Dendritic cell treated with granulocyte-macrophage colony-stimulating factor and Interleukin-4, amounts not matched to agents 40 ng/mL and 50 ng/mL, for 4 days (primary cell): ENCODE data around the gene SLC24A4.

ENCODE experiments used
- H3K27ac Mint-ChIP-seq: one replicate; pipeline ENCODE4 v1.8.0; 2022; ENCODE audit warnings: mild to moderate bottlenecking, mixed read lengths
- H3K27me3 Mint-ChIP-seq: one replicate; pipeline ENCODE4 v1.8.0; 2022; ENCODE audit warnings: mild to moderate bottlenecking, mixed read lengths
- H3K36me3 Mint-ChIP-seq: one replicate; pipeline ENCODE4 v1.8.0; 2022; ENCODE audit warnings: low read depth, mixed read lengths
- H3K4me1 Mint-ChIP-seq: one replicate; pipeline ENCODE4 v1.8.0; 2022; ENCODE audit warnings: low read depth, mixed read lengths
- H3K4me3 Mint-ChIP-seq: one replicate; pipeline ENCODE4 v1.8.0; 2022; ENCODE audit warnings: mild to moderate bottlenecking, moderate library complexity, mixed read lengths
- H3K9me3 Mint-ChIP-seq: one replicate; pipeline ENCODE4 v1.8.0; 2022; ENCODE audit warnings: mixed read lengths
- intact Hi-C: fragments of 100-400 bp; cut with micrococcal nuclease; formaldehyde crosslinking; loops from one replicate; pipeline ENCODE4 v1.15.0; 2022

The SLC24A4 gene

GRCh38 chr14:92328664-92329255 lies 5.8 kb downstream of the SLC24A4 start:
- no peak overlapping the region for H3K27ac Mint-ChIP-seq
- H3K4me3 Mint-ChIP-seq = no peak overlapping the region
- H3K4me1 Mint-ChIP-seq = peaks cover 19% of the 10 kb centered on the region
- no peaks in the 10 kb centered on the region for H3K9me3 Mint-ChIP-seq
- no peaks in the 10 kb centered on the region for H3K36me3 Mint-ChIP-seq
- peaks cover 39% of the 10 kb centered on the region for H3K27me3 Mint-ChIP-seq
- intact Hi-C loops = no loop called here

- H3K9me3 Mint-ChIP-seq = no peaks in the 10 kb centered on the region
- no peaks in the 10 kb centered on the region for H3K36me3 Mint-ChIP-seq
- intact Hi-C loops = no loop called here
- peaks cover 9% of the 10 kb centered on the region for H3K27me3 Mint-ChIP-seq
- no peak overlapping the region for H3K27ac Mint-ChIP-seq
- H3K4me3 Mint-ChIP-seq = no peak overlapping the region
- no peaks in the 10 kb centered on the region for H3K4me1 Mint-ChIP-seq
Measured at GRCh38 chr14:92334050-92334449, 11.1 kb downstream of the SLC24A4 start.

DNA sequence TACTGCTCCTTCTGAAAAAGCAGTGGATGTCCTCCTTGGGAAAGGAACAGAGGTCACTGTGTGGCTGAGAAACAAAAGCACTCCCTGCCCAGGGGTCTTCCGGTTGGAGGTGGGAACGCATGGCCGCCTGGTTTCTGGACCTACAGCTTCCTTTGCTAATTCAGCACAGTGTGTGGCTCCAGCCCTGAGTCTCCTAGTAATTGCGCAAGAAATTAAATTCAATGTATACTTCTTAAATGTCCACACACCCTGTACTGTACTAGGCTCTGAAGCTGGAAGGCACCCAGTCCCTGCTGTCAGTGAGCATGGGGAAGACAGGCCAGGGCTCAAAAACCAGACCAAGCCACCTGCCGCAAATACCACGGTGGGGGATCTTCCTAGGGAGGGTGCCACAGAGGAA lies 13.4 kb downstream of the SLC24A4 start:
- no peak overlapping the region for H3K27ac Mint-ChIP-seq
- peaks cover 18% of the 10 kb centered on the region for H3K27me3 Mint-ChIP-seq
- no peaks in the 10 kb centered on the region for H3K4me1 Mint-ChIP-seq
- H3K4me3 Mint-ChIP-seq = no peak overlapping the region
- no peaks in the 10 kb centered on the region for H3K36me3 Mint-ChIP-seq
- H3K9me3 Mint-ChIP-seq = no peaks in the 10 kb centered on the region
- intact Hi-C loops = no loop called here

- no peak overlapping the region for H3K27ac Mint-ChIP-seq
- peaks cover 23% of the 10 kb centered on the region for H3K27me3 Mint-ChIP-seq
- peaks cover 6% of the 10 kb centered on the region for H3K9me3 Mint-ChIP-seq
- H3K4me3 Mint-ChIP-seq = no peak overlapping the region
- H3K4me1 Mint-ChIP-seq = peaks cover 12% of the 10 kb centered on the region
- no peaks in the 10 kb centered on the region for H3K36me3 Mint-ChIP-seq
- intact Hi-C loops = no loop called here
Measured at GRCh38 chr14:92339426-92339825, 16.5 kb downstream of the SLC24A4 start.

DNA sequence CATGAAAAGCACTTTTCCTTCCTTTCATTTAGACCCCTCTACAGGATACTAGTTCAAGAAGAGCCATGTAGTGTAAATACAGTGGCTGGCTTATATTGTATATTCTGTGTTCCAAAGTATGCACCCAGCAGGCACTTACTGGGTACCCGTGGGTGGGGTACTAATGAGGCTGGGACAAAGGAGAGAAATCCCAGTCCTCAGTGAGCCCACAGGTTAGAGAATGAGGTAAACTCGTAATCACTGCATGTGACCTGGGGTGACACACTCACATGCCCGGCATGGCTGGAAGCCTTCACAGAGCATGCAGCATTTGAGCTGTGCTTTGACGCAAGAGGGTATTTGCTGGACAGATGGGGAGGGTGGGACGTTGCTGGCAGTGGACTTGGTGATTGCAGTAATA lies 17.1 kb downstream of the SLC24A4 start:
- intact Hi-C loops = no loop called here
- Mint-ChIP-seq H3K4me1 (peaks cover 12% of the 10 kb centered on the region), H3K9me3 (peaks cover 6% of the 10 kb centered on the region), H3K36me3 (no peaks in the 10 kb centered on the region), H3K27me3 (peaks cover 25% of the 10 kb centered on the region), H3K27ac (no peak overlapping the region), H3K4me3 (no peak overlapping the region)

GRCh38 chr14:92340931-92341330 lies 18.0 kb downstream of the SLC24A4 start:
- intact Hi-C loops = no loop called here
- Mint-ChIP-seq H3K36me3 (no peaks in the 10 kb centered on the region), H3K4me1 (peaks cover 12% of the 10 kb centered on the region), H3K9me3 (peaks cover 6% of the 10 kb centered on the region), H3K4me3 (no peak overlapping the region), H3K27ac (no peak overlapping the region), H3K27me3 (peaks cover 25% of the 10 kb centered on the region)

- Mint-ChIP-seq H3K27me3 (peaks cover 23% of the 10 kb centered on the region), H3K9me3 (peaks cover 6% of the 10 kb centered on the region), H3K4me1 (peaks cover 12% of the 10 kb centered on the region), H3K4me3 (no peak overlapping the region), H3K36me3 (no peaks in the 10 kb centered on the region), H3K27ac (no peak overlapping the region)
- intact Hi-C loops = no loop called here
Measured at GRCh38 chr14:92341791-92342190, 18.8 kb downstream of the SLC24A4 start.

- peaks cover 6% of the 10 kb centered on the region for H3K9me3 Mint-ChIP-seq
- H3K27me3 Mint-ChIP-seq = peaks cover 12% of the 10 kb centered on the region
- no peaks in the 10 kb centered on the region for H3K36me3 Mint-ChIP-seq
- H3K4me3 Mint-ChIP-seq = no peak overlapping the region
- intact Hi-C loops = no loop called here
- H3K27ac Mint-ChIP-seq = no peak overlapping the region
- H3K4me1 Mint-ChIP-seq = peaks cover 19% of the 10 kb centered on the region
Measured at GRCh38 chr14:92348154-92348553, 25.2 kb downstream of the SLC24A4 start.

DNA sequence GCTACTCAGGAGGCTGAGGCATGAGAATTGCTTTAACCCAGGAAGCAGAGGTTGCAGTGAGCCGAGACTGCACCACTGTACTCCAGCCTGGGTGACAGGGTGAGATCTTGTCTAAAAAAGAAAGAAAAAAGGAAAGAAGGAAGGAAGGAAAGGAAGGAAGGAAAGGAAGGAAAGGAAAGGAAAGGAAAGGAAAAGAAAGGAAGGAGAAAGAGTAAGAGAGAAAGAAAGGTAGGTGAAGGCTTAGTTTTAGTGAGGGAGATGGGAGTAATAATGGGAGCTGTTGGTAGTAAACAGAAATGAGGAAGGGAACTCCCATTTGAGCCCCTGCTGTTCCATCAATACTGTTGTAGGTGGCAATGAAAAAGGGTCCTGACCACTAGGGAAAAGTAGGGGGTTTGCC lies 28.8 kb downstream of the SLC24A4 start:
- Mint-ChIP-seq H3K4me3 (no peak overlapping the region), H3K36me3 (no peaks in the 10 kb centered on the region), H3K4me1 (peaks cover 12% of the 10 kb centered on the region), H3K27me3 (peaks cover 11% of the 10 kb centered on the region), H3K9me3 (no peaks in the 10 kb centered on the region), H3K27ac (no peak overlapping the region)
- intact Hi-C loops = loop anchor here (10.0 kb wide), 1 partner anchor 217 kb away; no protein-coding TSS in a partner anchor

GRCh38 chr14:92352158-92352985 lies 29.4 kb downstream of the SLC24A4 start:
- H3K9me3 Mint-ChIP-seq = no peaks in the 10 kb centered on the region
- no peaks in the 10 kb centered on the region for H3K36me3 Mint-ChIP-seq
- intact Hi-C loops = loop anchor here (10.0 kb wide), 1 partner anchor 218 kb away; no protein-coding TSS in a partner anchor
- H3K27me3 Mint-ChIP-seq = peaks cover 11% of the 10 kb centered on the region
- no peak overlapping the region for H3K4me3 Mint-ChIP-seq
- peaks cover 14% of the 10 kb centered on the region for H3K4me1 Mint-ChIP-seq
- no peak overlapping the region for H3K27ac Mint-ChIP-seq

- H3K27ac Mint-ChIP-seq = no peak overlapping the region
- peaks cover 13% of the 10 kb centered on the region for H3K27me3 Mint-ChIP-seq
- intact Hi-C loops = loop anchor here (10.0 kb wide), 1 partner anchor 219 kb away; no protein-coding TSS in a partner anchor
- no peak overlapping the region for H3K4me3 Mint-ChIP-seq
- no peaks in the 10 kb centered on the region for H3K36me3 Mint-ChIP-seq
- no peaks in the 10 kb centered on the region for H3K9me3 Mint-ChIP-seq
- H3K4me1 Mint-ChIP-seq = peaks cover 19% of the 10 kb centered on the region
Measured at GRCh38 chr14:92353447-92353846, 30.5 kb downstream of the SLC24A4 start.

DNA sequence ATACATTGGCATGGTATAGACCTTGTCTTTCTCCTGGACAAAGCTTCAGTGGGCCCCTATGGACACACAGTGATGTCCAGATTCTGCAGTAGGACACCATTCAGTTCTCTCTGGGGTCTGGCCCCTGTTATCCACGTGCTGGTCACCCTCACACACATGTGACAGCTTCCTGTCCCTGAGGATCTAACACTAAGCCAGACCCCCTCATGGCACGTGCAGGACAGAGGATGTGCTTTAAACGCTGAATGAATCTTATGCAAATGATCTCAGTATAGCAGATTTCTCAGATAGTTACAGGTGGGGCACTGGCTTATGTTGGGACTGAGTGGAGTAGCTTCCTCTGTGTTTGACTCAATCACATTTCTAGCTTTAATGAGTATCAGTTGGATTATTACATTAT lies 33.7 kb downstream of the SLC24A4 start:
- H3K27ac Mint-ChIP-seq = no peak overlapping the region
- intact Hi-C loops = loop anchor here (10.0 kb wide), 1 partner anchor 222 kb away; no protein-coding TSS in a partner anchor
- no peaks in the 10 kb centered on the region for H3K9me3 Mint-ChIP-seq
- H3K4me1 Mint-ChIP-seq = peaks cover 16% of the 10 kb centered on the region
- H3K36me3 Mint-ChIP-seq = no peaks in the 10 kb centered on the region
- no peak overlapping the region for H3K4me3 Mint-ChIP-seq
- H3K27me3 Mint-ChIP-seq = peaks cover 22% of the 10 kb centered on the region

GRCh38 chr14:92360651-92361370 lies 37.8 kb downstream of the SLC24A4 start:
- peaks cover 42% of the 10 kb centered on the region for H3K27me3 Mint-ChIP-seq
- intact Hi-C loops = no loop called here
- no peak overlapping the region for H3K27ac Mint-ChIP-seq
- H3K4me1 Mint-ChIP-seq = peaks cover 30% of the 10 kb centered on the region
- no peaks in the 10 kb centered on the region for H3K36me3 Mint-ChIP-seq
- H3K4me3 Mint-ChIP-seq = no peak overlapping the region
- H3K9me3 Mint-ChIP-seq = no peaks in the 10 kb centered on the region

- intact Hi-C loops = no loop called here
- no peaks in the 10 kb centered on the region for H3K9me3 Mint-ChIP-seq
- peaks cover 44% of the 10 kb centered on the region for H3K27me3 Mint-ChIP-seq
- H3K4me3 Mint-ChIP-seq = no peak overlapping the region
- no peak overlapping the region for H3K27ac Mint-ChIP-seq
- H3K4me1 Mint-ChIP-seq = peaks cover 38% of the 10 kb centered on the region
- H3K36me3 Mint-ChIP-seq = no peaks in the 10 kb centered on the region
Measured at GRCh38 chr14:92362781-92363235, 39.8 kb downstream of the SLC24A4 start.
